GM04504 (cell line): Measurements from ENCODE around the gene MAML2.
"Not testable (repeated sequence)": the region's sequence is repeated elsewhere in the genome, so short reads cannot be mapped to it uniquely, and the experiment has no call there.

Source experiments
- DNase-seq: peaks from one replicate; pipeline ENCODE4 v3.0.0-alpha.2; 2012; ENCODE audit warnings: low read depth

Gene MAML2

GRCh38 chr11:96292291-96293010 lies 50.5 kb downstream of the MAML2 start:
- DNase-seq, result no peak

GRCh38 chr11:96290631-96291030 lies 52.4 kb downstream of the MAML2 start:
- no peak for DNase-seq

GRCh38 chr11:96290031-96290430 lies 53.0 kb downstream of the MAML2 start:
- no peak for DNase-seq

GRCh38 chr11:96288915-96289314 lies 54.1 kb downstream of the MAML2 start:
- no peak for DNase-seq

GRCh38 chr11:96287822-96288439 lies 55.1 kb downstream of the MAML2 start:
- DNase-seq, result no peak

- DNase-seq, result not testable (repeated sequence)
Measured at GRCh38 chr11:96285985-96286384, 57.0 kb downstream of the MAML2 start.

- no peak for DNase-seq
Measured at GRCh38 chr11:96284917-96285316, 58.1 kb downstream of the MAML2 start.

- no peak for DNase-seq
Measured at GRCh38 chr11:96284401-96284800, 58.6 kb downstream of the MAML2 start.

GRCh38 chr11:96282625-96283220 lies 60.3 kb downstream of the MAML2 start:
- DNase-seq, result no peak

- no peak for DNase-seq
Measured at GRCh38 chr11:96280444-96280843, 62.6 kb downstream of the MAML2 start.

- no peak for DNase-seq
Measured at GRCh38 chr11:96279896-96280290, 63.1 kb downstream of the MAML2 start.

- no peak for DNase-seq
Measured at GRCh38 chr11:96279018-96279895, 63.7 kb downstream of the MAML2 start.

GRCh38 chr11:96278039-96278897 lies 64.7 kb downstream of the MAML2 start:
- DNase-seq, result no peak

GRCh38 chr11:96277696-96278038 lies 65.3 kb downstream of the MAML2 start:
- DNase-seq, result no peak

- no peak for DNase-seq
Measured at GRCh38 chr11:96276836-96277235, 66.2 kb downstream of the MAML2 start.

- no peak for DNase-seq
Measured at GRCh38 chr11:96275801-96276594, 67.0 kb downstream of the MAML2 start.

- DNase-seq, result no peak
Measured at GRCh38 chr11:96273507-96273906, 69.5 kb downstream of the MAML2 start.

- no peak for DNase-seq
Measured at GRCh38 chr11:96272529-96273222, 70.3 kb downstream of the MAML2 start.

- DNase-seq, result no peak
Measured at GRCh38 chr11:96271777-96272176, 71.2 kb downstream of the MAML2 start.

GRCh38 chr11:96271352-96271751 lies 71.6 kb downstream of the MAML2 start:
- not testable (repeated sequence) for DNase-seq
